HG02840 (cell line): ENCODE results near the gene BANK1.

Experiments used
- ATAC-seq: cut with Tn5 transposase; IDR thresholded peaks from one replicate; pipeline ENCODE4 v1.9.1; 2021; ENCODE audit warnings: mild to moderate bottlenecking, moderate library complexity, moderate number of reproducible peaks; ENCODE audit not compliant: unreplicated experiment, low FRiP score

BANK1 gene

GRCh38 chr4:102094481-102094880 lies 304.0 kb downstream of the BANK1 start:
- no peak for ATAC-seq

GRCh38 chr4:102103368-102103767 lies 312.8 kb downstream of the BANK1 start:
- ATAC-seq = no peak

GRCh38 chr4:102104278-102104677 lies 313.7 kb downstream of the BANK1 start:
- ATAC-seq = no peak

DNA sequence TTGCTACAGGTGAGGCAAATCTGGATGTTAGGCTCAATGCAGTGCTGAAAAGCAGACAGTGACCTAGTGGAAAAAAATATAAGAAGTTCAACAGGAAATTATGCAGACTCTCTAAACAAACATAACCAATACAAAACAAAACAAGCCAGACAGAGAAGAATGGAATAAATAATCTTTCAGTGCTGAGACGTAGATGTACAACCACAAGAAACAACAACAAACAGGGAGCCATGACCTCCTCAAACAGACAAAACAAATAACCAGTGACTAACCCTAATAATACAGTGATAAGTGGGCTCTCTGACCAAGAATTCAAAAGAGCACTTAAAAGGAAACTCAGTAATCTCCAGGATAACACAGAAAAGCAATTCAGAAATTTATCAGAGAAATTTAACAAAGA lies 315.5 kb downstream of the BANK1 start:
- ATAC-seq = no peak

- ATAC-seq = no peak
Observed at GRCh38 chr4:102114118-102114630, 323.6 kb downstream of the BANK1 start.

DNA sequence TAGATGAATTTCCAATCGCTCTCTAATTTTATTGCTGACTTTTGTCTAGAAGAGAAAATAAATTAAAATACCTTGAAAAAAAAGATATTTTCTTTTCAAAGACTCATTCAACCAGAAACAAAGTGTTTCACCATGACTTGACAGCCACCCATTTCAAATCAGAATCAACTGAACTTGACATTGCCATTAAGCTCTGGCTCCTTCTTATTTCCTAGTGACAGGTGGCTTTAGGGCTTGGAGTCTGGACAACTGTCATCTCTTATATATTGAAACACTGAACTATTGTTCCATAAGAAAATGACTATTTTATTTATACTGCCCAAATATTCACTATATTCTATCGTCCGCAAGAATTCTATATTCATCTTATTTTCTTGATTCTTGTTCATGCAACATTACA lies 325.6 kb downstream of the BANK1 start:
- no peak for ATAC-seq

DNA sequence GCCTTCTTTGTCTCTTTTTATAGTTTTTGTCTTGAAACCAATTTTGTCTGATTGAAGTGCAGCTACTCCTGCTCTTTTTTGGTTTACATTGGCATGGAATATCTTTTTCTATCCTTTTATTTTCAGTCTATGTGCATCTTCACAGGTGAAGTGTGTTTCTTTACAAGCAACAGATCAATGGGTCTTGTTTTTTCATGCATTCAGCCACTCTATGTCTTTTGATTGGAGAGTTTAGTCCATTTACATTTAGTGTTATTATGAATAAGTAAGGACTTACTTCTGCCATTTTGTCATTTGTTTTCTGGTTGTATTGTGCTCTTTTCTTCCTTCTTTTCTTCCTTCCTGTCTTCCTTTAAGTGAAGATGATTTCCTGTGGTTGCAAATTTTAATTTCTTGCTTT lies 330.3 kb downstream of the BANK1 start:
- no peak for ATAC-seq
